ENCODE data around the gene ZMYND8.

The ZMYND8 gene

DNA sequence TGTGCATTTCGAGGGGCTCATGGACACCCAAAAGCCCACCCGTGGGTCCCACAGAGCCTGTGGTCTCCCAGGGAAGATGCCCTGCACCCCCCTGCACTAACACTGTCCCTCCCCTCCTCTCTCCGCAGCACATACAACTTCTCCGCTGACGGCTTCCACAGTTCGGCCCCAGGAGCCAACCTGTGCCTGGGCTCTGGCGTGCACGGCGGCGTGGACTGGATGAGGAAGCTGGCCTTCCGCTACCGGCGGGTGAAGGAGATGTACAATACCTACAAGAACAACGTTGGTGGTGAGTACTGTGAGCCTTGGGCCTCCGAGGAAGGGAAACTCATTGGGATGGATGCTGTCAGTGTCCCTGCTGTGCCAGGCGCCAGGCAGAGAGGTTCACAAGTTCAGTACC lies 183.9 kb downstream of the ZMYND8 start:
- TF ChIP-seq, protein P1, sequence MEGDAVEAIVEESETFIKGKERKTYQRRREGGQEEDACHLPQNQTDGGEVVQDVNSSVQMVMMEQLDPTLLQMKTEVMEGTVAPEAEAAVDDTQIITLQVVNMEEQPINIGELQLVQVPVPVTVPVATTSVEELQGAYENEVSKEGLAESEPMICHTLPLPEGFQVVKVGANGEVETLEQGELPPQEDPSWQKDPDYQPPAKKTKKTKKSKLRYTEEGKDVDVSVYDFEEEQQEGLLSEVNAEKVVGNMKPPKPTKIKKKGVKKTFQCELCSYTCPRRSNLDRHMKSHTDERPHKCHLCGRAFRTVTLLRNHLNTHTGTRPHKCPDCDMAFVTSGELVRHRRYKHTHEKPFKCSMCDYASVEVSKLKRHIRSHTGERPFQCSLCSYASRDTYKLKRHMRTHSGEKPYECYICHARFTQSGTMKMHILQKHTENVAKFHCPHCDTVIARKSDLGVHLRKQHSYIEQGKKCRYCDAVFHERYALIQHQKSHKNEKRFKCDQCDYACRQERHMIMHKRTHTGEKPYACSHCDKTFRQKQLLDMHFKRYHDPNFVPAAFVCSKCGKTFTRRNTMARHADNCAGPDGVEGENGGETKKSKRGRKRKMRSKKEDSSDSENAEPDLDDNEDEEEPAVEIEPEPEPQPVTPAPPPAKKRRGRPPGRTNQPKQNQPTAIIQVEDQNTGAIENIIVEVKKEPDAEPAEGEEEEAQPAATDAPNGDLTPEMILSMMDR (IDR thresholded peaks at IDR 0.05; ENCODE audit: low read depth, low read length) = no peak
- no peak for DNase-seq (ENCODE audit: extremely low read depth, low read depth)

DNA sequence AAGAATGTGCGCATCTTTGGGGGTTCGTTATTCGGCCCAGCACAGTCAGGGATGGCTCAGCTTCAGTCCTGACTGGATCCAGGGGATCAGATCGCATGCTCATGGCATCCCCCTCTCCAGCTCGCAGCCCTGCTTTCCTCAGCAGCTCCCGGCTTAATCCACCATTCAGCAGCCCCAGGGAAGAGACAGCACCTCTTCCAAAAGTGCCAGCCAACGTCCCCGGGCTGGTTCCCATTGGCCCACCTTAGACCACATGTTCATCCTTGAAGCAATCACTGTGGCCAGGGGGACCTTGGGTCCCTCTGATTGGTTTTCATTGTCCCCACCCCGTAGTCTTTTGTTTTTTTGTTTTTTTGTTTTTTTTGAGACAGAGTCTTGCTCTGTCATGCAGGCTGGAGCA lies 188.7 kb downstream of the ZMYND8 start:
- TF ChIP-seq, protein P1 (IDR thresholded peaks at IDR 0.05; ENCODE audit: low read depth, low read length) = no peak
- no peak for DNase-seq (ENCODE audit: extremely low read depth, low read depth)

DNA sequence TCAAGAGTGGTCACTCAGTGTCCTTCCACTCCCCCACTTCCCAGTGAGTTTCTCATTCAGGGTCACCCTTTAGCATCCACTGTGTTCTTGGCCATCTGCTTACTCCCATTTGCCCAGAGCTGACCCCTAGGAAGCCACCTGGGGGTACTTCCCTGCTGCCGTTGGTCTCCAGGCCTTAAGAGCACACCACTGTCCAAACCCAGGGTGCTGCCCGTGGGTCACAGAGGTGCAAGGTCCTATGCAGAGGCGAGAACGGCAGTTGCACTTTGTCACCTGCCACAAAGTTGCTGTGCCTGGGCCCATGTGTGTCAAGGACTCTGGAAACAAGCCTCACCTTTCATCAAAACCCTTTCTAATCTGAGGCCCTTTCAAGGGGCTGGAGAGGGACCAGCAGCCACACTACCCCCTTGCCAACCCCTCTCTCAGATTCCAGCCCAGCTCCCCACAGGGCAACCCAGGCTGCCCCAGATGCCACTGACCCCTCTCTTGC lies 191.1 kb downstream of the ZMYND8 start:
- no peak for DNase-seq (ENCODE audit: extremely low read depth, low read depth)
- TF ChIP-seq, protein P1 (IDR thresholded peaks at IDR 0.05; ENCODE audit: low read depth, low read length) = no peak

DNA sequence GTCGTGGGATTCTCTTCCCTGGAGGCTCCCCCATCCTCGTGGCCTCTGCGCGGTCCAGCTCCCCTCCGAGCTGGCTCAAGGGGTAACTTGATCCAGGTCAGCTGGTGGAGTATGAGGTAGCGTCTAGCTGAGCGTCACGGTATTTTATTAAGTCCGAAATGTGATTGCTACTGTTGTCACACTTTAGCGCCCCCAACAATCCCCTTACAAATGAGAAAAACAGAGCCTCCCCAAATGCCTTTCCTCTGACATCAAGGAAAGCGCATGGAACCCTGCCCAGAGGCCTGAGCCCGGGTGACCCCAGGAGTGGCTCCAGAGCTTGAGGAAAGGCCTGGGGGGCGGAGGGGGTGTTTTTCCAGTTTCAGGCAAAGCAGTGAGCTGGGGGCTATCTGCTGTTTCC lies 192.4 kb downstream of the ZMYND8 start:
- TF ChIP-seq, protein P1 (IDR thresholded peaks at IDR 0.05; ENCODE audit: low read depth, low read length) = no peak
- no peak for DNase-seq (ENCODE audit: extremely low read depth, low read depth)

DNA sequence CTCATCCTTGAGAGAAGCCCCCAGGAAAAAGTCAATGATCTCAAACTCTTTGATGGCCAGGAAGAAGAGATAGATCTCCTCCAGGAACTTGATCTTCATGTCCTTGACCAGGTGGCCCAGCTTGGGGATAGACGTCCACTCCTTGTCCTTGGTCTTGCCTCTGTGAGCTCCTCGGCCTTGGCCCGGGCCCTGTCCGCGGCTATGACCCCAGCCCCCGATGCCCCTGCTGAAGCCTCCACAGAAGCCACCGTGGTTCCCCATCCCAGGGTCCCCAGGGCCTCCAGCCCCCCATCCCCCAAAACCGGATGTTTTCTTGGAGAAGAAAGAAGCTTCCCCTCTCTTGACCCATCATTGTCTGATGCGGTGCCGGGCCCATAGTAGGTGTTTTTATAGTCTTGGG lies 195.1 kb downstream of the ZMYND8 start:
- DNase-seq (ENCODE audit: extremely low read depth, low read depth) = no peak
- TF ChIP-seq, protein P1 (IDR thresholded peaks at IDR 0.05; ENCODE audit: low read depth, low read length) = no peak

DNA sequence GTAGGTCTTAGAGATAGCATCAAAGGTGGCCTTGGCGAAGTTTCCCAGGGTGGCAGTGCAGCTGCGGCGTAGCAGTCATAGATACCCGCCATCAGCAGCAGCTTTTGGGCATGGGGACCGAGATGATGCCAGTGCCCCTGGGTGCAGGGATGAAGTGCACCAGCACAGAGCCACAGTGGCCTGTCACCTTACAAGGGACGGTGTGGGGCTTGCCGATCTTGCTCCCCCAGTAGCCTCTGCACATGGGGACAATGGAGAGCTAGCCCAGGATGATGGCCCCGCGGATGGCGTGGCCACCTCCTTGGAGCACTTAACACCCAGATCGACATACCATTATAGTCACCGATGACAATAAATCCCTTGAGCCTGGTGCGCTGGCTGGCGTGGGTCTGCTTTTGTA lies 195.5 kb downstream of the ZMYND8 start:
- DNase-seq (ENCODE audit: extremely low read depth, low read depth) = no peak
- TF ChIP-seq, protein P1 (IDR thresholded peaks at IDR 0.05; ENCODE audit: low read depth, low read length) = no peak

DNA sequence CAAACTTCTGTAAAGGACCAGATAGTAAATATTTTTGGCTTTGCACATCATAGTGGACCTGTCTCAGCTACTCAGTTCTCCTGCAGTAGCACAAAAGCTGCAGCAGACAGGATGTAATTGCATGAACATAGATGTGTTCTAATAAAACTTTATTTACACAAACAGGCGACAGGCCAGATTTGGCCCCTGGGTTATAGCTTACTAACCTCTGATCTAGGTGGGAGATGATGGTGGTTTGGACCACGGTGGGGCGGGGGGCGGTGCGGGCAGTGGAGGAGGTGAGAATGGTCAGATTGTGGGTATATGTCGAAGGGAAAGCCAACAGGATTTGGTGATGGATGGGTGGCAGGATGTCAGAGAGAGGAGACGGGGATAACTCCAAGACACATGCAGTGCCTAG lies 196.3 kb downstream of the ZMYND8 start:
- no peak for DNase-seq (ENCODE audit: extremely low read depth, low read depth)
- TF ChIP-seq, protein P1 (IDR thresholded peaks at IDR 0.05; ENCODE audit: low read depth, low read length) = no peak
